HG03175 (cell line): ENCODE measurements around the gene ZFP14.
"Not testable (repeated sequence)": the region's sequence is repeated elsewhere in the genome, so short reads cannot be mapped to it uniquely, and the experiment has no call there.

ENCODE experiments used
- ATAC-seq: cut with Tn5 transposase; IDR thresholded peaks from one replicate; pipeline ENCODE4 v1.9.1; 2021; ENCODE audit warnings: mild to moderate bottlenecking, moderate library complexity; ENCODE audit not compliant: unreplicated experiment

ZFP14 gene

GRCh38 chr19:36331353-36332228 is 47.4 kb downstream of the ZFP14 start:
- ATAC-seq = peak; percentile 51

- no peak for ATAC-seq
These were observed 48.8 kb downstream of the ZFP14 start for GRCh38 chr19:36330216-36330615.

GRCh38 chr19:36329534-36329933 is 49.5 kb downstream of the ZFP14 start:
- ATAC-seq = not testable (repeated sequence)

GRCh38 chr19:36326649-36327048 is 52.4 kb downstream of the ZFP14 start:
- ATAC-seq = not testable (repeated sequence)

- ATAC-seq = not testable (repeated sequence)
These were observed 63.8 kb downstream of the ZFP14 start for GRCh38 chr19:36315164-36315563.

- not testable (repeated sequence) for ATAC-seq
These were observed 64.9 kb downstream of the ZFP14 start for GRCh38 chr19:36314053-36314452.

GRCh38 chr19:36311098-36311760 is 67.8 kb downstream of the ZFP14 start:
- not testable (repeated sequence) for ATAC-seq

- not testable (repeated sequence) for ATAC-seq
These were observed 68.5 kb downstream of the ZFP14 start for GRCh38 chr19:36310416-36310990.

- not testable (repeated sequence) for ATAC-seq
These were observed 69.2 kb downstream of the ZFP14 start for GRCh38 chr19:36309759-36310158.

GRCh38 chr19:36309309-36309708 is 69.7 kb downstream of the ZFP14 start:
- not testable (repeated sequence) for ATAC-seq

- not testable (repeated sequence) for ATAC-seq
These were observed 86.7 kb downstream of the ZFP14 start for GRCh38 chr19:36292317-36292716.
